GM18870 (cell line): ENCODE data around the gene LCA5L.

Source experiments
- ATAC-seq: cut with Tn5 transposase; IDR thresholded peaks from one replicate; pipeline ENCODE4 v1.9.1; 2021; ENCODE audit warnings: moderate library complexity; ENCODE audit not compliant: unreplicated experiment

The LCA5L gene

DNA sequence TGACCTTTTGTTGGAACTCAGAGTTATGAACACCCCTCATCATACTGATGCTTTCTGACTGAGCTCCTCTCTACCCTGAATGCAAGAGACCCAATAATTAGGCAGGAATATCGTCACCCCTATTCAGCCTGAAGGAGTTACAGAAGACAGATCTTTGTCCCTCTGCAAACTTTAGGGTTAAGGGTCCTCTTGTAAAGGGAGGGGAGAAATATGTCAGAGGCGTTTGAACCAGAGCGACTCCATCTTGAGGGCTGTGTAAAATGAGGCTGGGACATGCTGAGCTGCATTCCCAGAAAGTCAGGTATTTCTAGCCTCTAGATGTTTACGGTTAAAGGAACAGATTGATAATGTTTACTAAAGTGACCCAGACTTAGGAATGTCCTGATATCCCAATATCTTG, 86.2 kb downstream of the LCA5L start:
- ATAC-seq: no peak
